ENCODE results near the gene PTGES3.

PTGES3 gene

DNA sequence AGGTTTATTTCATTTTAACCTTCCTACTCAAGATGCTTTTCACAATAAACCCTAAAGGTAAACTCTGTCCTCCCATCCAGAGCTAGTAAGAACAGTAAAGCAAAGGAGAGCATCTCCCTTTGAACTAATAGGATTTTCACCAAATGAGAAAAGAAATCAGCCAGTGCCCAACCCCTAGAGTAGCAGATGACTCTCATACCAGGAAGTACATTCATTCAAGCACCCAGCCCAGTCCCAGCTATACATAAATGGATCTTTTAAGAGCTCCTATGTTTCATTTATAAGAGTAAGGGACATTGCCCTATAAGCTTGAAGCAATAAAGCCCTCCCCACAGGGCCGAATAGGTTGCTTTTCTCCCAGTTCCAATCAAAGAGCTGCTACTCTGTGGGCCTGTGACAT lies 65.5 kb downstream of the PTGES3 start:
- no peak for DNase-seq

- DNase-seq, result no peak
These were observed 71.2 kb downstream of the PTGES3 start for GRCh38 chr12:56616925-56617324.

GRCh38 chr12:56616244-56616643 lies 71.8 kb downstream of the PTGES3 start:
- DNase-seq, result no peak

- DNase-seq, result no peak
These were observed 73.5 kb downstream of the PTGES3 start for GRCh38 chr12:56614627-56615026.

All from NK-92 treated with Interleukin-12 subunit alpha and Interleukin-12 subunit beta, amount 100 ng/mL, for 24 hours (cell line).